Measurements from ENCODE around the gene PPP1R3A. TPM values are rescaled to one million over a fixed set of nuclear protein-coding genes. Genes with fewer than 3 reads are reported as not detected.

Gene PPP1R3A
- total and polyA plus RNA-seq, 10 of the 15 experiments (the other 5 are each of a cell fraction or from before 2014, with no cell fraction given): not detected

DNA sequence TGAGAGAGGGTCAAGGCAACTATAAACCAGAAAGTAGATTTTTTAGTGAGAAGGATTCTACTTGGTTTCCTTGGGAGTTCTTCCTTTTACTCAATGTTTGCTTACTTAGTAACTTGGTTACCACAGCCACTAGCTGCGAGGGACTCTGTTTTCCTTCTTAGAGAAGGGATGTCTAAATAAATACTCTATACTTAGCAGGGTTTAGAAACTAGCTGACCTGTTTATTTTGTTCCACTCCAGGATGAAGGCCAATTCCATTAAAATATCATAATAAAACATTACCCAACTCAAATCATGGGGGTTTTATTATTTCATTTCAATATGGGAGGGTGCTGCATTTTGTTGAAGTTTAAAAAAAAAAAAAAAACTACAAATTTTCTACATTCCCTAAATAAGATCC is 87.3 kb downstream of the PPP1R3A start (continued):
- no peak for TF ChIP-seq NFXL1 (IDR thresholded peaks at IDR 0.05; ENCODE audit: borderline replicate concordance)
- no peak for TF ChIP-seq SMC3 (IDR thresholded peaks at IDR 0.05; ENCODE audit: borderline replicate concordance, low read length)
- no peak for TF ChIP-seq ZZZ3 (IDR thresholded peaks at IDR 0.05; ENCODE audit: control insufficient read depth, insufficient read length, low read depth)
- TF ChIP-seq ASH2L (IDR thresholded peaks at IDR 0.05; ENCODE audit: borderline replicate concordance, low read depth): no peak

DNA sequence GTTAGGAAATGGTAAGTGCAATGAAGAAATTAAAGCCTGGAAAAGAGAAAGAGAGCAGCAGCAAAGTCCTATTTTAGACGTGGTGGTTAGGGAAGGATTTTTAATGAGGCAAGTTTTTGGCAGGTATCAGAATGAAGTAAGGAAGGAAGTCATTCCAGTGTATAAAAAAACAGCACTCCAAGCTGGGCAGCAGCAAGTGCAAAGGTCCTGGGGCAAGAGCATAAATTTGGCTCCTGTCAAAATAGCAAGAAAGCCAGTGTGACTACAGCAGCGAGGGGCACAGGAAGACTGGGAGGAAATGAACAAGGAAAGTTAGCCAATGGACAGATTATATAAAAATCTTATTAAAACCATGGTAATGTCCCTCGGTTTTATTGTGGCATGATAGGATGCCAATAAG is 90.2 kb downstream of the PPP1R3A start:
- CTCF ChIA-PET: no interaction called here
- Histone ChIP-seq H3K79me2 (ENCODE audit: control insufficient read depth, insufficient read depth, low read length) (no peaks in the 10 kb centered on the region), H3K36me3 (ENCODE audit: control insufficient read depth in 2 of 2, insufficient read depth in 2 of 2, low read length in 1 of 2) (no peaks in the 10 kb centered on the region), H3K9me3 (replicated peaks; ENCODE audit: control insufficient read depth, insufficient read depth, low read length) (no peaks in the 10 kb centered on the region), H3K27ac (ENCODE audit: control insufficient read depth, insufficient read depth) (no peak overlapping the region), H4K20me1 (ENCODE audit: control insufficient read depth, insufficient read depth) (no peaks in the 10 kb centered on the region), H3K4me1 (ENCODE audit: control insufficient read depth, insufficient read depth, low read length) (no peaks in the 10 kb centered on the region), H3K9ac (ENCODE audit: control insufficient read depth, insufficient read depth, low read length) (no peak overlapping the region), H2AFZ (ENCODE audit: control insufficient read depth, low read depth, low read length) (no peak overlapping the region), H3K4me2 (ENCODE audit: control insufficient read depth, insufficient read depth) (no peak overlapping the region), H3K4me3 (no peak overlapping the region), H3K27me3 (replicated peaks in 1 of 2; ENCODE audit: control insufficient read depth in 2 of 2, insufficient read depth in 2 of 2, low read length in 1 of 2) (no peaks in the 10 kb centered on the region)
- in situ Hi-C loops (cut with MboI): no loop called here
- intact Hi-C loops (cut with micrococcal nuclease; ENCODE audit: unreplicated experiment): no loop called here
- SMC1A ChIA-PET (ENCODE audit: uncharacterized antibody, unreplicated experiment): no interaction called here
- POLR2A ChIA-PET: no interaction called here
- FAIRE-seq (no peak), ATAC-seq (no peak), DNase-seq (ENCODE audit: low read depth, low spot score) (no peak)
- WGBS (ENCODE audit: insufficient coverage, insufficient replicate concordance, low lambda C conversion rate, missing lambda C conversion rate): 2% methylated on average over 3 of the region's 3 CpGs
- BruUV-seq (replicated peaks): no TSS peak
- RAD21 ChIA-PET (ENCODE audit: unreplicated experiment): no interaction called here
- TF ChIP-seq, protein P1, sequence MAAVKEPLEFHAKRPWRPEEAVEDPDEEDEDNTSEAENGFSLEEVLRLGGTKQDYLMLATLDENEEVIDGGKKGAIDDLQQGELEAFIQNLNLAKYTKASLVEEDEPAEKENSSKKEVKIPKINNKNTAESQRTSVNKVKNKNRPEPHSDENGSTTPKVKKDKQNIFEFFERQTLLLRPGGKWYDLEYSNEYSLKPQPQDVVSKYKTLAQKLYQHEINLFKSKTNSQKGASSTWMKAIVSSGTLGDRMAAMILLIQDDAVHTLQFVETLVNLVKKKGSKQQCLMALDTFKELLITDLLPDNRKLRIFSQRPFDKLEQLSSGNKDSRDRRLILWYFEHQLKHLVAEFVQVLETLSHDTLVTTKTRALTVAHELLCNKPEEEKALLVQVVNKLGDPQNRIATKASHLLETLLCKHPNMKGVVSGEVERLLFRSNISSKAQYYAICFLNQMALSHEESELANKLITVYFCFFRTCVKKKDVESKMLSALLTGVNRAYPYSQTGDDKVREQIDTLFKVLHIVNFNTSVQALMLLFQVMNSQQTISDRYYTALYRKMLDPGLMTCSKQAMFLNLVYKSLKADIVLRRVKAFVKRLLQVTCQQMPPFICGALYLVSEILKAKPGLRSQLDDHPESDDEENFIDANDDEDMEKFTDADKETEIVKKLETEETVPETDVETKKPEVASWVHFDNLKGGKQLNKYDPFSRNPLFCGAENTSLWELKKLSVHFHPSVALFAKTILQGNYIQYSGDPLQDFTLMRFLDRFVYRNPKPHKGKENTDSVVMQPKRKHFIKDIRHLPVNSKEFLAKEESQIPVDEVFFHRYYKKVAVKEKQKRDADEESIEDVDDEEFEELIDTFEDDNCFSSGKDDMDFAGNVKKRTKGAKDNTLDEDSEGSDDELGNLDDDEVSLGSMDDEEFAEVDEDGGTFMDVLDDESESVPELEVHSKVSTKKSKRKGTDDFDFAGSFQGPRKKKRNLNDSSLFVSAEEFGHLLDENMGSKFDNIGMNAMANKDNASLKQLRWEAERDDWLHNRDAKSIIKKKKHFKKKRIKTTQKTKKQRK (IDR thresholded peaks at IDR 0.05; ENCODE audit: low read depth, low read length): no peak
- no peak for TF ChIP-seq TCF12 (IDR thresholded peaks at IDR 0.05; ENCODE audit: low read depth, low read length)
- no peak for TF ChIP-seq POLR2A (IDR thresholded peaks at IDR 0.05; ENCODE audit: low read depth, low read length)
- TF ChIP-seq, protein P2, sequence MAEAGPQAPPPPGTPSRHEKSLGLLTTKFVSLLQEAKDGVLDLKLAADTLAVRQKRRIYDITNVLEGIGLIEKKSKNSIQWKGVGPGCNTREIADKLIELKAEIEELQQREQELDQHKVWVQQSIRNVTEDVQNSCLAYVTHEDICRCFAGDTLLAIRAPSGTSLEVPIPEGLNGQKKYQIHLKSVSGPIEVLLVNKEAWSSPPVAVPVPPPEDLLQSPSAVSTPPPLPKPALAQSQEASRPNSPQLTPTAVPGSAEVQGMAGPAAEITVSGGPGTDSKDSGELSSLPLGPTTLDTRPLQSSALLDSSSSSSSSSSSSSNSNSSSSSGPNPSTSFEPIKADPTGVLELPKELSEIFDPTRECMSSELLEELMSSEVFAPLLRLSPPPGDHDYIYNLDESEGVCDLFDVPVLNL (IDR thresholded peaks at IDR 0.05; ENCODE audit: low read depth, low read length): no peak
- TF ChIP-seq BACH1 (IDR thresholded peaks at IDR 0.05; ENCODE audit: borderline replicate concordance): no peak
- TF ChIP-seq, protein P3, sequence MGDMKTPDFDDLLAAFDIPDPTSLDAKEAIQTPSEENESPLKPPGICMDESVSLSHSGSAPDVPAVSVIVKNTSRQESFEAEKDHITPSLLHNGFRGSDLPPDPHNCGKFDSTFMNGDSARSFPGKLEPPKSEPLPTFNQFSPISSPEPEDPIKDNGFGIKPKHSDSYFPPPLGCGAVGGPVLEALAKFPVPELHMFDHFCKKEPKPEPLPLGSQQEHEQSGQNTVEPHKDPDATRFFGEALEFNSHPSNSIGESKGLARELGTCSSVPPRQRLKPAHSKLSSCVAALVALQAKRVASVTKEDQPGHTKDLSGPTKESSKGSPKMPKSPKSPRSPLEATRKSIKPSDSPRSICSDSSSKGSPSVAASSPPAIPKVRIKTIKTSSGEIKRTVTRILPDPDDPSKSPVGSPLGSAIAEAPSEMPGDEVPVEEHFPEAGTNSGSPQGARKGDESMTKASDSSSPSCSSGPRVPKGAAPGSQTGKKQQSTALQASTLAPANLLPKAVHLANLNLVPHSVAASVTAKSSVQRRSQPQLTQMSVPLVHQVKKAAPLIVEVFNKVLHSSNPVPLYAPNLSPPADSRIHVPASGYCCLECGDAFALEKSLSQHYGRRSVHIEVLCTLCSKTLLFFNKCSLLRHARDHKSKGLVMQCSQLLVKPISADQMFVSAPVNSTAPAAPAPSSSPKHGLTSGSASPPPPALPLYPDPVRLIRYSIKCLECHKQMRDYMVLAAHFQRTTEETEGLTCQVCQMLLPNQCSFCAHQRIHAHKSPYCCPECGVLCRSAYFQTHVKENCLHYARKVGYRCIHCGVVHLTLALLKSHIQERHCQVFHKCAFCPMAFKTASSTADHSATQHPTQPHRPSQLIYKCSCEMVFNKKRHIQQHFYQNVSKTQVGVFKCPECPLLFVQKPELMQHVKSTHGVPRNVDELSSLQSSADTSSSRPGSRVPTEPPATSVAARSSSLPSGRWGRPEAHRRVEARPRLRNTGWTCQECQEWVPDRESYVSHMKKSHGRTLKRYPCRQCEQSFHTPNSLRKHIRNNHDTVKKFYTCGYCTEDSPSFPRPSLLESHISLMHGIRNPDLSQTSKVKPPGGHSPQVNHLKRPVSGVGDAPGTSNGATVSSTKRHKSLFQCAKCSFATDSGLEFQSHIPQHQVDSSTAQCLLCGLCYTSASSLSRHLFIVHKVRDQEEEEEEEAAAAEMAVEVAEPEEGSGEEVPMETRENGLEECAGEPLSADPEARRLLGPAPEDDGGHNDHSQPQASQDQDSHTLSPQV (IDR thresholded peaks at IDR 0.05): no peak
